Measurements from ENCODE around the gene MCTP1. TPM values are rescaled to one million over a fixed set of nuclear protein-coding genes. Genes with fewer than 3 reads are reported as not detected.

Gene MCTP1
- total RNA-seq, 1 experiment from 2014 or later: 2.5 TPM

- no peaks in the 10 kb centered on the region for H3K27me3 ChIP-seq (ENCODE audit: insufficient read depth, low read length)
- no peak overlapping the region for H3K56ac ChIP-seq (ENCODE audit: insufficient read length, low read depth, low read length)
- no peaks in the 10 kb centered on the region for H3K23me2 ChIP-seq (ENCODE audit: insufficient read length, low read depth, low read length, poor library complexity, severe bottlenecking)
- H3T11ph ChIP-seq (ENCODE audit: low read length): no peak overlapping the region
- H3K79me1 ChIP-seq (ENCODE audit: insufficient read depth, low read depth, low read length, poor library complexity, severe bottlenecking): no peaks in the 10 kb centered on the region
- H2BK120ac ChIP-seq (ENCODE audit: low read depth, low read length, poor library complexity, severe bottlenecking): no peak overlapping the region
- H3K4ac ChIP-seq (ENCODE audit: low read depth, low read length): no peak overlapping the region
- peak overlapping the region; percentile 68 for H2AFZ ChIP-seq (ENCODE audit: low read length)
- no peak overlapping the region for H3K18ac ChIP-seq (ENCODE audit: insufficient read length, low read depth, low read length)
- H4K20me1 ChIP-seq (ENCODE audit: control insufficient read depth, insufficient read depth, insufficient read length): no peaks in the 10 kb centered on the region
- no peak overlapping the region for H3K27ac ChIP-seq (ENCODE audit: insufficient read length, low read depth, low read length)
- no peak overlapping the region for H2BK20ac ChIP-seq (ENCODE audit: low read depth, low read length, poor library complexity, severe bottlenecking)
- WGBS (ENCODE audit: extremely low coverage, insufficient read length, low lambda C conversion rate): no CpG with 5 or more reads among the region's 9 CpGs
- H2AK5ac ChIP-seq (ENCODE audit: insufficient read length, low read length): no peak overlapping the region
- H3K9me3 Mint-ChIP-seq: no peaks in the 10 kb centered on the region
- H2BK15ac ChIP-seq (ENCODE audit: low read depth, low read length): no peak overlapping the region
- H2BK5ac ChIP-seq (ENCODE audit: insufficient read length, low read length): no peak overlapping the region
- H3K4me2 ChIP-seq (ENCODE audit: insufficient read depth, insufficient read length, low read length): no peak overlapping the region
- no peaks in the 10 kb centered on the region for H3K27me3 Mint-ChIP-seq (ENCODE audit: low read depth)
- no peak overlapping the region for H3K14ac ChIP-seq (ENCODE audit: insufficient read depth, low read length)
- H4K91ac ChIP-seq (ENCODE audit: insufficient read length, low read depth, low read length): no peak overlapping the region
- DNase-seq: peak; percentile 31
- H3K9me3 ChIP-seq (ENCODE audit: control insufficient read depth, low read depth, low read length): no peaks in the 10 kb centered on the region
- no peaks in the 10 kb centered on the region for H3K4me1 ChIP-seq (ENCODE audit: insufficient read depth, low read length)
- H2BK12ac ChIP-seq (ENCODE audit: insufficient read length, low read depth, low read length): no peak overlapping the region
- H3K4me1 Mint-ChIP-seq: peaks cover 17 to 19% of the 10 kb centered on the region in 2 experiments
- H3K79me2 ChIP-seq (ENCODE audit: insufficient read depth, low read length): no peaks in the 10 kb centered on the region
- no peak overlapping the region for H4K8ac ChIP-seq (replicated peaks; ENCODE audit: insufficient read length, low read depth, low read length)
- H3K23ac ChIP-seq (ENCODE audit: insufficient read length, low read depth, low read length): no peak overlapping the region
- no peak overlapping the region for H4K5ac ChIP-seq (ENCODE audit: insufficient read length, low read depth, low read length)
- no peak overlapping the region for H3K4me3 Mint-ChIP-seq
- H3K27ac Mint-ChIP-seq: peak overlapping the region in 2 of 3 experiments; percentile 68 to 81; a peak in 2 of 7 replicates
- H3K9ac ChIP-seq (ENCODE audit: extremely low read depth, insufficient read length, low read length): no peak overlapping the region
- H3K36me3 Mint-ChIP-seq (ENCODE audit: insufficient read depth in 1 of 3, low read depth in 3 of 3): no peaks in the 10 kb centered on the region
- TF ChIP-seq CTCF (conservative IDR thresholded peaks at IDR 0.05): no peak
Observed at GRCh38 chr5:94884311-94884710, 400.6 kb downstream of the MCTP1 start.

Data from H9 (cell line).